ENCODE results near the gene F9. TPM values are rescaled to one million over a fixed set of nuclear protein-coding genes. Genes with fewer than 3 reads are reported as not detected.

F9 gene
- total RNA-seq, 1 donor from 2014 or later, result not detected

DNA sequence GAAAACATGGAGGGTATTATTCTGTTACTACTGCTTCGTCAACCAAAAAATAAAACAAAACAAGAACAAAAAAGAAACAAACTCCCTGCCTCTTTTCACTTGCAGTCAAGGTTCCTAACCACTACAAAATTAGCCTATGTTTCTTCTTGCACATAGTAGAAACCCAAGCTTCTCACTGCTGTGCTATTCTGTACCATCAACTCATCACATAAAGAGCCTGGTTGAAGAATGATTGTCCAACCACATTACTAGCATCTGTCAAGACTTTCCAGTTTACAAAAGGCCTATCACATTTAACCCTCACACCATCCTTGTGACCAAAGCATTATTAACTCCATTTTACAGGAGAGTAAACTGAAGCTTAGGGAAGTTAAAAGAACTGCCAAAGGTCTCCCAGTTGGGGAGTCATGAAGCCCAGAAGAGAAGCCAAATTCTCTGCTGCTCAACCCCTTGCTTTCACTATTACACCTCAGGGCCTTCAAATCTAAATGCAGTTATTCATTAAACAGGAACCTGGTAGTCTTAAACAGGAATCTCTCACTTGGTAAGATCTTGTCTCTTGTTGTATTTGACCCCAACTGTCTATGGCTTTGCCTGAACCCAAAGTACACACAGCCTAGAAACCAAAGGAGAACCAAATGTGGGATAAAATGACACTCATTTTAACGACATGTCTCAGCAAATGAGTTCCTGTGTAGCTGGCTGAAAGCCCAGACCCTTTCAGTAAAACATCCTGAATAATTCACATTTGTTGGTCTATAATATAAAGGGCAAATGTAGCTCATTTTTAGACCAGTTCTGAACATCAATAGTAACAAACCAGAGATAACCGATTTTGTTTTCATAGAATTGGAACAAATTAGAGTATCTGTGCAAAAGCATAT is 8.6 kb downstream of the F9 start:
- H3K9ac ChIP-seq (ENCODE audit: low read depth in 1 of 3, low read length in 3 of 3), result no peak overlapping the region
- no peaks in the 10 kb centered on the region for H3K9me3 ChIP-seq (ENCODE audit: control insufficient read depth in 3 of 3, low read length in 3 of 3)
- peaks cover 0 to 3% (median 0%) of the 10 kb centered on the region in 3 donors for H3K27me3 ChIP-seq (ENCODE audit: control insufficient read depth in 3 of 3, insufficient read depth in 3 of 3, low read length in 3 of 3)
- no peak overlapping the region for H3K4me3 ChIP-seq (ENCODE audit: low read length in 3 of 3)
- H3K36me3 ChIP-seq (ENCODE audit: control insufficient read depth in 3 of 3, insufficient read depth in 3 of 3, low read length in 3 of 3), result no peaks in the 10 kb centered on the region
- H3K27ac ChIP-seq (ENCODE audit: low read depth, low read length), result no peak overlapping the region
- H3K4me1 ChIP-seq (ENCODE audit: control insufficient read depth in 3 of 3, insufficient read depth in 3 of 3, low read length in 3 of 3), result no peaks in the 10 kb centered on the region

DNA sequence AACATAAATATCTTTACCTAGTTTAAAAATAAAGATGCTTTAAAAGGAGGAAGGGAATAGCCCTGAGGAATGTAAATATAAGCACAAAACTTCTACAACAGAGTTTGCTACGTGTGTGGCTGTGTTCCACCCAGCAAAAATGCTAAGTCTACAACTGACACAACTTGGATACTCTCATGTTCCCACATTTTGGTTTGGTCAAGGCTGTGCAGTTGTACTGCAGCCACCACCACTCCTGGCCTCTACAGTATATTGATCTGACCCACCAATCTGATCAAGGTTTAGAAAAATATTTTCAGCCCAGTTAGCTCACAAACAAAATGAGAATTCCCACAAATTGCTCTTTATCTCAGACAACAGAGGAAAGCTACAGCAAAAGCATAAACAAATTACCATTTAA is 12.1 kb downstream of the F9 start:
- H3K9me3 ChIP-seq (ENCODE audit: control insufficient read depth in 3 of 3, low read length in 3 of 3), result no peaks in the 10 kb centered on the region
- no peak overlapping the region for H3K9ac ChIP-seq (ENCODE audit: low read depth in 1 of 3, low read length in 3 of 3)
- no peaks in the 10 kb centered on the region for H3K4me1 ChIP-seq (ENCODE audit: control insufficient read depth in 3 of 3, insufficient read depth in 3 of 3, low read length in 3 of 3)
- H3K4me3 ChIP-seq (ENCODE audit: low read length in 3 of 3), result no peak overlapping the region
- no peaks in the 10 kb centered on the region for H3K36me3 ChIP-seq (ENCODE audit: control insufficient read depth in 3 of 3, insufficient read depth in 3 of 3, low read length in 3 of 3)
- no peak overlapping the region for H3K27ac ChIP-seq (ENCODE audit: low read depth, low read length)
- peaks cover 0 to 2% (median 0%) of the 10 kb centered on the region in 3 donors for H3K27me3 ChIP-seq (ENCODE audit: control insufficient read depth in 3 of 3, insufficient read depth in 3 of 3, low read length in 3 of 3)

GRCh38 chrX:139543920-139544319 is 13.4 kb downstream of the F9 start:
- Histone ChIP-seq H3K27me3 (ENCODE audit: control insufficient read depth in 3 of 3, insufficient read depth in 3 of 3, low read length in 3 of 3) (no peaks in the 10 kb centered on the region), H3K9ac (ENCODE audit: low read depth in 1 of 3, low read length in 3 of 3) (no peak overlapping the region), H3K4me3 (ENCODE audit: low read length in 3 of 3) (no peak overlapping the region)

GRCh38 chrX:139544591-139544990 is 14.1 kb downstream of the F9 start:
- Histone ChIP-seq H3K4me3 (ENCODE audit: low read length in 3 of 3) (no peak overlapping the region), H3K36me3 (ENCODE audit: control insufficient read depth in 3 of 3, insufficient read depth in 3 of 3, low read length in 3 of 3) (no peaks in the 10 kb centered on the region), H3K27me3 (ENCODE audit: control insufficient read depth in 3 of 3, insufficient read depth in 3 of 3, low read length in 3 of 3) (no peaks in the 10 kb centered on the region), H3K9ac (ENCODE audit: low read depth in 1 of 3, low read length in 3 of 3) (no peak overlapping the region), H3K4me1 (ENCODE audit: control insufficient read depth in 3 of 3, insufficient read depth in 3 of 3, low read length in 3 of 3) (no peaks in the 10 kb centered on the region), H3K27ac (ENCODE audit: low read depth, low read length) (no peak overlapping the region), H3K9me3 (ENCODE audit: control insufficient read depth in 3 of 3, low read length in 3 of 3) (no peaks in the 10 kb centered on the region)

More at GRCh38 chrX:139543920-139544319, 13.4 kb downstream of the F9 start:
- no peaks in the 10 kb centered on the region for H3K36me3 ChIP-seq (ENCODE audit: control insufficient read depth in 3 of 3, insufficient read depth in 3 of 3, low read length in 3 of 3)
- H3K27ac ChIP-seq (ENCODE audit: low read depth, low read length), result no peak overlapping the region
- H3K9me3 ChIP-seq (ENCODE audit: control insufficient read depth in 3 of 3, low read length in 3 of 3), result no peaks in the 10 kb centered on the region
- no peaks in the 10 kb centered on the region for H3K4me1 ChIP-seq (ENCODE audit: control insufficient read depth in 3 of 3, insufficient read depth in 3 of 3, low read length in 3 of 3)

DNA sequence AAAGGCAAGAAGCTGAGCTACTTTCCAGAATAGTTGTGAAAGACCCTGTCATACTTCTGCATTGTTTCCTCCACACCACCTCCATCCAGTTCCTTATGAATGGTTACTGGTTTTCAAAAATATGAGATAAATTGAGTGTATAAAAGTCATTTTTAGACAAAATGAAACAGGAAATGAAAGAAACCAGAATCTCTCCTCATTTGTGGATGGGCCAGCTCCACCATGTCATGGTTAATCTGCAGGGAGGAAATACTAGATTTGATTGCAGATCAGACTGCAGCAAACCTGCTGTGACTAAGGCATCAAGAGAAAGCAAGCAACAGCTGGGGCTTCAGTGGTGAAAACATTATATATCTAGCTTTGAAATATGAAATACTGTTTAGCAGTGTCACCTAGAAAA is 23.8 kb downstream of the F9 start:
- H3K9ac ChIP-seq (ENCODE audit: low read depth in 1 of 3, low read length in 3 of 3), result no peak overlapping the region
- no peaks in the 10 kb centered on the region for H3K27me3 ChIP-seq (ENCODE audit: control insufficient read depth in 3 of 3, insufficient read depth in 3 of 3, low read length in 3 of 3)
- no peak overlapping the region for H3K27ac ChIP-seq (ENCODE audit: low read depth, low read length)
- no peak overlapping the region for H3K4me3 ChIP-seq (ENCODE audit: low read length in 3 of 3)
- no peaks in the 10 kb centered on the region for H3K4me1 ChIP-seq (ENCODE audit: control insufficient read depth in 3 of 3, insufficient read depth in 3 of 3, low read length in 3 of 3)
- H3K36me3 ChIP-seq (ENCODE audit: control insufficient read depth in 3 of 3, insufficient read depth in 3 of 3, low read length in 3 of 3), result no peaks in the 10 kb centered on the region
- H3K9me3 ChIP-seq (ENCODE audit: control insufficient read depth in 3 of 3, low read length in 3 of 3), result no peaks in the 10 kb centered on the region

DNA sequence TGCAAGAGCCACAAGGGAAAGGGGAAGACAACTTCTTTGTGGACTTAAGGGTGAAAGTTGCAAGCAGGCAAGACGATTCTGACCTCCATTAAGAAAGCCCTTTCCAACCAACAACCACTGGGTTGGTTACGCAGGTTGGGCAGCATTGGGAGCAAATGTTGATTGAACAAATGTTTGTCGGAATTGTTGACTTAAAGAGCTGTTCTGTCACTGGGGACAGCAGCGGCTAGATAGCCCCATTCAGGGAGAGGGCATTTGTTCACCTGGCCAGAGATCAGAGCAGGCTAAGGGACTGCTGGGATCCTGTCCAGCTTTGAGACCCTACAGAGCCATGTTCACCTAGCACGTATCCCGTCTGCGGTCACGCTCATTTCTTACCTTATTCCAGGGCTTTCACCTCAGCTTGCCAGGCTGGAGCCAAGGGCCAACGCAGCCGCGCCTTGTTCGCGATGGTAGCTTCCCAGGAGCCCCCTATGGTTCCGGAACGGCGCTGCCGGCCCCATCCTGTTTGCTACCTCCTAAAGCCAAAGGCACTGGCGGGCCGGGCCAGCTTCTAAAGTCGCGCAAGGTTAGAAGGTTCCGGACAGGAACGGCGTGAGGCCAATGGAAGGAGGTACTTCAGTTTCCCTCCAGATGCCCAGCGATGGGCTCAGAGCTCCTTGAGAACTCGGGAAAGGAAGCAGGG is 24.6 kb downstream of the F9 start:
- Histone ChIP-seq H3K27ac (ENCODE audit: low read depth, low read length) (no peak overlapping the region), H3K4me1 (ENCODE audit: control insufficient read depth in 3 of 3, insufficient read depth in 3 of 3, low read length in 3 of 3) (no peaks in the 10 kb centered on the region), H3K9me3 (ENCODE audit: control insufficient read depth in 3 of 3, low read length in 3 of 3) (no peaks in the 10 kb centered on the region), H3K9ac (ENCODE audit: low read depth in 1 of 3, low read length in 3 of 3) (no peak overlapping the region), H3K36me3 (ENCODE audit: control insufficient read depth in 3 of 3, insufficient read depth in 3 of 3, low read length in 3 of 3) (no peaks in the 10 kb centered on the region), H3K4me3 (ENCODE audit: low read length in 3 of 3) (no peak overlapping the region), H3K27me3 (ENCODE audit: control insufficient read depth in 3 of 3, insufficient read depth in 3 of 3, low read length in 3 of 3) (no peaks in the 10 kb centered on the region)

GRCh38 chrX:139559383-139560042 is 29.0 kb downstream of the F9 start:
- H3K4me1 ChIP-seq (ENCODE audit: control insufficient read depth in 3 of 3, insufficient read depth in 3 of 3, low read length in 3 of 3), result no peaks in the 10 kb centered on the region
- no peak overlapping the region for H3K9ac ChIP-seq (ENCODE audit: low read depth in 1 of 3, low read length in 3 of 3)
- no peaks in the 10 kb centered on the region for H3K9me3 ChIP-seq (ENCODE audit: control insufficient read depth in 3 of 3, low read length in 3 of 3)
- H3K27ac ChIP-seq (ENCODE audit: low read depth, low read length), result no peak overlapping the region
- no peaks in the 10 kb centered on the region for H3K36me3 ChIP-seq (ENCODE audit: control insufficient read depth in 3 of 3, insufficient read depth in 3 of 3, low read length in 3 of 3)
- no peak overlapping the region for H3K4me3 ChIP-seq (ENCODE audit: low read length in 3 of 3)
- H3K27me3 ChIP-seq (ENCODE audit: control insufficient read depth in 3 of 3, insufficient read depth in 3 of 3, low read length in 3 of 3), result no peaks in the 10 kb centered on the region

- H3K9ac ChIP-seq (ENCODE audit: low read depth in 1 of 3, low read length in 3 of 3), result no peak overlapping the region
- no peaks in the 10 kb centered on the region for H3K9me3 ChIP-seq (ENCODE audit: control insufficient read depth in 3 of 3, low read length in 3 of 3)
Measured at GRCh38 chrX:139560221-139560620, 29.7 kb downstream of the F9 start.

GRCh38 chrX:139563251-139563650 is 32.7 kb downstream of the F9 start:
- Histone ChIP-seq H3K9me3 (ENCODE audit: control insufficient read depth in 3 of 3, low read length in 3 of 3) (no peaks in the 10 kb centered on the region), H3K4me1 (ENCODE audit: control insufficient read depth in 3 of 3, insufficient read depth in 3 of 3, low read length in 3 of 3) (no peaks in the 10 kb centered on the region), H3K27me3 (ENCODE audit: control insufficient read depth in 3 of 3, insufficient read depth in 3 of 3, low read length in 3 of 3) (no peaks in the 10 kb centered on the region), H3K4me3 (ENCODE audit: low read length in 3 of 3) (no peak overlapping the region), H3K36me3 (ENCODE audit: control insufficient read depth in 3 of 3, insufficient read depth in 3 of 3, low read length in 3 of 3) (no peaks in the 10 kb centered on the region), H3K9ac (ENCODE audit: low read depth in 1 of 3, low read length in 3 of 3) (no peak overlapping the region), H3K27ac (ENCODE audit: low read depth, low read length) (no peak overlapping the region)

More at GRCh38 chrX:139560221-139560620, 29.7 kb downstream of the F9 start:
- Histone ChIP-seq H3K27ac (ENCODE audit: low read depth, low read length) (no peak overlapping the region), H3K4me1 (ENCODE audit: control insufficient read depth in 3 of 3, insufficient read depth in 3 of 3, low read length in 3 of 3) (no peaks in the 10 kb centered on the region), H3K27me3 (ENCODE audit: control insufficient read depth in 3 of 3, insufficient read depth in 3 of 3, low read length in 3 of 3) (no peaks in the 10 kb centered on the region), H3K4me3 (ENCODE audit: low read length in 3 of 3) (no peak overlapping the region), H3K36me3 (ENCODE audit: control insufficient read depth in 3 of 3, insufficient read depth in 3 of 3, low read length in 3 of 3) (no peaks in the 10 kb centered on the region)

- H3K27me3 ChIP-seq (ENCODE audit: control insufficient read depth in 3 of 3, insufficient read depth in 3 of 3, low read length in 3 of 3), result no peaks in the 10 kb centered on the region
- no peaks in the 10 kb centered on the region for H3K36me3 ChIP-seq (ENCODE audit: control insufficient read depth in 3 of 3, insufficient read depth in 3 of 3, low read length in 3 of 3)
- H3K9me3 ChIP-seq (ENCODE audit: control insufficient read depth in 3 of 3, low read length in 3 of 3), result no peaks in the 10 kb centered on the region
- no peak overlapping the region for H3K9ac ChIP-seq (ENCODE audit: low read depth in 1 of 3, low read length in 3 of 3)
- H3K27ac ChIP-seq (ENCODE audit: low read depth, low read length), result no peak overlapping the region
- no peaks in the 10 kb centered on the region for H3K4me1 ChIP-seq (ENCODE audit: control insufficient read depth in 3 of 3, insufficient read depth in 3 of 3, low read length in 3 of 3)
- H3K4me3 ChIP-seq (ENCODE audit: low read length in 3 of 3), result no peak overlapping the region
Measured at GRCh38 chrX:139566981-139567380, 36.4 kb downstream of the F9 start.
